H9 (cell line): ENCODE results near the gene SLC13A5. TPM values are rescaled to one million over a fixed set of nuclear protein-coding genes. Genes with fewer than 3 reads are reported as not detected.

Experiments
- DNase-seq: peaks from one replicate; pipeline ENCODE4 v3.0.0-alpha.2; 2017
- H2AFZ ChIP-seq: one replicate; pipeline ENCODE4 v1.6.1; 2013; ENCODE audit warnings: mild to moderate bottlenecking, low read length, control low read depth, moderate library complexity
- H2AK5ac ChIP-seq: 2 replicates; pipeline ENCODE4 v1.6.1; 2013; ENCODE audit warnings: low read length, control low read depth, mixed read lengths; ENCODE audit not compliant: insufficient read length
- H2BK120ac ChIP-seq: one replicate; pipeline ENCODE4 v1.6.1; 2013; ENCODE audit warnings: low read depth, mild to moderate bottlenecking, low read length, control low read depth, inconsistent platforms; ENCODE audit not compliant: poor library complexity, severe bottlenecking
- H2BK12ac ChIP-seq: 2 replicates; pipeline ENCODE4 v1.6.1; 2013; ENCODE audit warnings: low read length, control low read depth, mixed read lengths, low read depth; ENCODE audit not compliant: insufficient read length
- H2BK15ac ChIP-seq: 2 replicates; pipeline ENCODE4 v1.6.1; 2013; ENCODE audit warnings: low read depth, low read length, control low read depth
- H2BK20ac ChIP-seq: one replicate; pipeline ENCODE4 v1.6.1; 2013; ENCODE audit warnings: low read depth, mild to moderate bottlenecking, low read length, control low read depth, inconsistent platforms; ENCODE audit not compliant: poor library complexity, severe bottlenecking
- H2BK5ac ChIP-seq: 2 replicates; pipeline ENCODE4 v1.6.1; 2013; ENCODE audit warnings: low read length, control low read depth, mixed read lengths; ENCODE audit not compliant: insufficient read length
- H3K14ac ChIP-seq: 2 replicates; pipeline ENCODE4 v1.6.1; 2013; ENCODE audit warnings: low read length, control low read depth; ENCODE audit not compliant: insufficient read depth
- H3K18ac ChIP-seq: 2 replicates; pipeline ENCODE4 v1.6.1; 2013; ENCODE audit warnings: low read depth, mild to moderate bottlenecking, mixed read lengths, low read length, control low read depth; ENCODE audit not compliant: insufficient read length
- H3K23ac ChIP-seq: 2 replicates; pipeline ENCODE4 v1.6.1; 2013; ENCODE audit warnings: low read length, control low read depth, mixed read lengths, low read depth; ENCODE audit not compliant: insufficient read length
- H3K23me2 ChIP-seq: 2 replicates; pipeline ENCODE4 v1.6.1; 2013; ENCODE audit warnings: low read depth, mild to moderate bottlenecking, mixed read lengths, low read length, control low read depth; ENCODE audit not compliant: insufficient read length, poor library complexity, severe bottlenecking
- H3K27ac ChIP-seq: 2 replicates; pipeline ENCODE4 v1.5.1; 2013; ENCODE audit warnings: low read length, control low read depth, mixed read lengths, low read depth; ENCODE audit not compliant: insufficient read length
- H3K27me3 ChIP-seq: 2 replicates; pipeline ENCODE4 v1.6.1; 2013; ENCODE audit warnings: low read length, control low read depth, inconsistent platforms; ENCODE audit not compliant: insufficient read depth
- H3K4ac ChIP-seq: 2 replicates; pipeline ENCODE4 v1.6.1; 2013; ENCODE audit warnings: low read depth, mild to moderate bottlenecking, control low read depth, inconsistent platforms, low read length, moderate library complexity
- H3K4me1 ChIP-seq: 2 replicates; pipeline ENCODE4 v1.6.1; 2013; ENCODE audit warnings: low read length, control low read depth, inconsistent platforms; ENCODE audit not compliant: insufficient read depth
- H3K4me2 ChIP-seq: 2 replicates; pipeline ENCODE4 v1.6.1; 2013; ENCODE audit warnings: low read length, control low read depth, mixed read lengths; ENCODE audit not compliant: insufficient read length, insufficient read depth
- H3K56ac ChIP-seq: 2 replicates; pipeline ENCODE4 v1.6.1; 2013; ENCODE audit warnings: low read depth, mild to moderate bottlenecking, mixed read lengths, low read length, control low read depth; ENCODE audit not compliant: insufficient read length
- H3K79me1 ChIP-seq: 2 replicates; pipeline ENCODE4 v1.6.1; 2013; ENCODE audit warnings: low read depth, mild to moderate bottlenecking, moderate library complexity, low read length, control low read depth, inconsistent platforms; ENCODE audit not compliant: insufficient read depth, poor library complexity, severe bottlenecking
- H3K79me2 ChIP-seq: 2 replicates; pipeline ENCODE4 v1.6.1; 2013; ENCODE audit warnings: low read length, control low read depth, inconsistent platforms; ENCODE audit not compliant: insufficient read depth
- H3K9ac ChIP-seq: 2 replicates; pipeline ENCODE4 v1.6.1; 2013; ENCODE audit warnings: low read length, control low read depth, mixed read lengths; ENCODE audit not compliant: insufficient read length; ENCODE audit errors: extremely low read depth
- H3K9me3 ChIP-seq: one replicate; pipeline ENCODE4 v1.6.1; 2013; ENCODE audit warnings: low read depth, low read length, inconsistent platforms; ENCODE audit not compliant: control insufficient read depth
- H3T11ph ChIP-seq: one replicate; pipeline ENCODE4 v1.6.1; 2013; ENCODE audit warnings: mild to moderate bottlenecking, low read length, control low read depth, inconsistent platforms
- H4K20me1 ChIP-seq: one replicate; pipeline ENCODE4 v1.6.1; 2013; ENCODE audit not compliant: control insufficient read depth, insufficient read length, insufficient read depth
- H4K5ac ChIP-seq: 2 replicates; pipeline ENCODE4 v1.6.1; 2013; ENCODE audit warnings: low read depth, mild to moderate bottlenecking, mixed read lengths, low read length, control low read depth; ENCODE audit not compliant: insufficient read length
- H4K8ac ChIP-seq: replicated peaks from 2 replicates; pipeline ENCODE4 v1.6.1; 2013; ENCODE audit warnings: low read length, control low read depth, mixed read lengths, low read depth; ENCODE audit not compliant: insufficient read length
- H4K91ac ChIP-seq: 2 replicates; pipeline ENCODE4 v1.6.1; 2013; ENCODE audit warnings: low read depth, mild to moderate bottlenecking, moderate library complexity, mixed read lengths, low read length, control low read depth; ENCODE audit not compliant: insufficient read length
- H3K27ac Mint-ChIP-seq, 3 experiments: 2 replicates in 2 of 3; 3 replicates in 1 of 3; pipeline ENCODE4 v1.8.0; 2020 to 2021; ENCODE audit warnings: mixed read lengths in 3 of 3, mild to moderate bottlenecking in 1 of 3, moderate library complexity in 1 of 3
- H3K27me3 Mint-ChIP-seq: 2 replicates; pipeline ENCODE4 v1.8.0; 2021; ENCODE audit warnings: low read depth, mild to moderate bottlenecking, moderate library complexity, mixed read lengths
- H3K36me3 Mint-ChIP-seq, 3 experiments: 2 replicates in 2 of 3; 3 replicates in 1 of 3; pipeline ENCODE4 v1.8.0; 2020 to 2021; ENCODE audit warnings: low read depth in 3 of 3, mixed read lengths in 3 of 3; ENCODE audit not compliant: insufficient read depth in 1 of 3
- H3K4me1 Mint-ChIP-seq, 2 experiments: 2 replicates each; pipeline ENCODE4 v1.8.0; 2020; ENCODE audit warnings: mixed read lengths in 2 of 2
- H3K4me3 Mint-ChIP-seq, 2 experiments: 2 replicates in 1 of 2; 3 replicates in 1 of 2; pipeline ENCODE4 v1.8.0; 2020 to 2021; ENCODE audit warnings: mild to moderate bottlenecking in 2 of 2, mixed read lengths in 2 of 2, moderate library complexity in 1 of 2
- H3K9me3 Mint-ChIP-seq, 2 experiments: 2 replicates in 1 of 2; 3 replicates in 1 of 2; pipeline ENCODE4 v1.8.0; 2020; ENCODE audit warnings: mild to moderate bottlenecking in 2 of 2, mixed read lengths in 2 of 2, moderate library complexity in 1 of 2
- CTCF ChIP-seq: fragments of 200-600 bp; sonication (generic); conservative IDR thresholded peaks from 3 replicates; pipeline ENCODE4 v1.8.0; 2021; ENCODE audit warnings: antibody characterized with exemption, mild to moderate bottlenecking
- whole genome bisulfite sequencing: extraction: QIAGEN DNeasy Blood & Tissue Kit; methylation state at CpG from one replicate; pipeline ENCODE4 v1.1.7; 2013; ENCODE audit warnings: missing lambda C conversion rate, low lambda C conversion rate, mixed read lengths; ENCODE audit not compliant: insufficient read length; ENCODE audit errors: extremely low coverage; 5-methylcytosine and 5-hydroxymethylcytosine counted together
- total RNA-seq: library from RNA; stranded (reverse); gene quantifications from 2 replicates; pipeline ENCODE4 v1.2.1, GENCODE V29; 2021

SLC13A5 gene
- total RNA-seq, 1 experiment from 2014 or later = 1.6 TPM

DNA sequence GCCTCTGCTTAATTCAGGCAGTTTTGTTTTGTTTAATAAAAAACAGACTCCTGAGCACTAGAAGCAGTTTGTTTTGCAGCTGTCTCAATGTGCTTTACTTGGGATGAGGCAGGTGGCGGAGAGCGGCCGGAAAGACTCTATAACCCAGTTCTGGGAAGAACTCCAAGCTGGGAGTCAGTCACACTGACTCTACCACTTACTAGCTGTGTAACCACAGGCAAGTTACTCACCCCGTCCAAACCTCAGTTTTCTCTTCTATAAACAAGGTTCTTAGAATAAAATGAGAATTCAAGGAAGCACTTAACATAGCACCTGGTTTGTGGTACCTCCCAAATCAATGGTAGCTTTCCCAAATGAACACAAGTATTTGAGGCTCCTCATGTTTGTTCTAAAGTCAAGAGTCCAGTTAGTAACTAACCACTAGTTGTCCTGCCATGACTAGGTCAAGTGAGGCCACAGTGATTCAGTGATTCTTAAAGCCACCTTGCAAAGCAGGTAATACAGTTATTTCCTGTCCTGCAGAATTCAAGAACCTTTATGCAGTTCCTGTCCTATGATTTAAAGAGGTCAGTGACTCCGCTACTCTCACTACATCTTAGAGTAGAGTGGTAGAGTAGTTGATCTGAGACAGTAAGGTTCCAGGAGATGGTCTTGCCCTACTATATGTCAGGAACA, 69.6 kb downstream of the SLC13A5 start:
- Histone ChIP-seq H4K20me1 (no peaks in the 10 kb centered on the region), H3K79me2 (peaks cover 2% of the 10 kb centered on the region; the same call in 1 of the 2 replicates), H3T11ph (no peak overlapping the region), H3K4me2 (no peak overlapping the region), H3K23me2 (peaks cover 18% of the 10 kb centered on the region), H3K56ac (no peak overlapping the region), H3K23ac (no peak overlapping the region), H3K79me1 (peaks cover 3% of the 10 kb centered on the region), H4K91ac (no peak overlapping the region), H3K4ac (no peak overlapping the region), H2BK15ac (no peak overlapping the region), H4K8ac (no peak overlapping the region), H3K4me1 (no peaks in the 10 kb centered on the region), H2AK5ac (no peak overlapping the region), H2BK12ac (no peak overlapping the region), H3K27me3 (no peaks in the 10 kb centered on the region), H2BK20ac (no peak overlapping the region), H3K9me3 (no peaks in the 10 kb centered on the region), H2BK120ac (no peak overlapping the region), H4K5ac (no peak overlapping the region), H3K9ac (no peak overlapping the region), H2BK5ac (no peak overlapping the region), H3K18ac (no peak overlapping the region), H3K27ac (no peak overlapping the region), H2AFZ (no peak overlapping the region), H3K14ac (no peak overlapping the region)
- Mint-ChIP-seq H3K4me1 (peaks cover 15 to 16% of the 10 kb centered on the region in 2 experiments), H3K4me3 (no peak overlapping the region), H3K27ac (no peak overlapping the region), H3K27me3 (no peaks in the 10 kb centered on the region; the same call in 1 of the 2 replicates), H3K9me3 (no peaks in the 10 kb centered on the region), H3K36me3 (peaks cover 3 to 48% (median 41%) of the 10 kb centered on the region in 3 experiments; a peak in 6 of 7 replicates)
- no CpG with 5 or more reads among the region's 5 CpGs for WGBS
- DNase-seq = no peak
- TF ChIP-seq CTCF = no peak
